ENCODE data around the gene ARID5B. TPM values are rescaled to one million over a fixed set of nuclear protein-coding genes. Genes with fewer than 3 reads are reported as not detected.

ARID5B gene
- total and polyA plus RNA-seq, 2 of the 4 experiments (the other 2 are of a cell fraction): 41.0 to 125 TPM

DNA sequence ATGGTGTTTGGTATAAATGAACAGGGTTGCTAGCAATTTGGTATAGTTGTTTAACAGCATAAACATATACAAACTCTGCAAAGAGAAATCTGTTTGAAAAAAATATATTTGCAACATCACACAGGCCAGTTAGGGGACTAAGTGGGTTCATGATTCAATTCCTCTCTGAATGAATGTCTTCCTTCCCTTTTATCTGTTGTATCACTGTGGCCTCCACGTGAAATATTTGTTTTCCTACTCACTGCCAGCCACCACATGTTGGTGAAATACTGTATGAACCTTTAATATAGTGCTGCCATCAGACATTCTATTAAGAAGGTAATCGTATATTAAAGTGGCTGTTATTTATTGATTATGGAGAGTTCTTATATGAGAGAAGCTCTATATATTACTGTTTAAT is 157.0 kb downstream of the ARID5B start:
- DNase-seq: no peak
- H4K91ac ChIP-seq (ENCODE audit: insufficient read depth, low read depth, low read length): no peak overlapping the region
- POLR2A ChIA-PET (ENCODE audit: unreplicated experiment): interaction anchor here (1.3 kb wide), 1 partner anchor 9 kb away, joined by 3 read pairs; no protein-coding TSS in a partner anchor
- H3K23ac ChIP-seq (ENCODE audit: low read depth, low read length): no peak overlapping the region
- no CpG with 5 or more reads among the region's 2 CpGs for WGBS, 2 experiments (ENCODE audit: extremely low coverage in 2 of 2, insufficient read length in 1 of 2)
- in situ Hi-C loops (cut with MboI; ENCODE audit: low sequenced_read_pairs) (no loop called here), intact Hi-C loops (cut with micrococcal nuclease) (loop anchor here (10.0 kb wide), 2 partner anchors 304 to 1244 kb away; no protein-coding TSS in a partner anchor), dilution Hi-C loops (cut with HindIII; ENCODE audit: low sequenced_read_pairs, unreplicated experiment) (no loop called here)
- H3K9ac ChIP-seq (ENCODE audit: low read depth, low read length): no peak overlapping the region
- no peak overlapping the region for H2BK20ac ChIP-seq (ENCODE audit: low read depth, low read length)
- peak overlapping the region; percentile 74 for H3K4me2 ChIP-seq (ENCODE audit: low read depth, low read length)
- H3K9me3 ChIP-seq (ENCODE audit: control insufficient read depth, insufficient read depth, low read length): no peaks in the 10 kb centered on the region
- CTCF ChIA-PET: no interaction called here
- ATAC-seq (ENCODE audit: low read depth): no peak
- H3K27me3 ChIP-seq (ENCODE audit: control insufficient read depth, insufficient read depth, low read length): no peaks in the 10 kb centered on the region
- no peak overlapping the region for H3K14ac ChIP-seq (replicated peaks; ENCODE audit: low read depth, low read length)
- H3K27ac ChIP-seq (ENCODE audit: insufficient read depth, low read length): peak overlapping the region; percentile 53; the same call in 1 of the 2 replicates
- no peak overlapping the region for H2BK15ac ChIP-seq (ENCODE audit: low read depth, low read length)
- no TSS peak for BruUV-seq (replicated peaks)
- no peak overlapping the region for H4K8ac ChIP-seq (ENCODE audit: low read depth in 2 of 2, low read length in 2 of 2)
- no peak overlapping the region for H2AK9ac ChIP-seq (replicated peaks; ENCODE audit: low read depth, low read length, poor library complexity)
- peaks cover 24% of the 10 kb centered on the region for H3K4me1 ChIP-seq (ENCODE audit: control insufficient read depth, insufficient read depth, low read length)
- no peak overlapping the region for H2BK120ac ChIP-seq (ENCODE audit: low read depth, low read length)
- H2AFZ ChIP-seq (replicated peaks; ENCODE audit: low read length, poor library complexity): no peak overlapping the region
- H4K5ac ChIP-seq (ENCODE audit: low read depth, low read length): no peak overlapping the region
- H2BK5ac ChIP-seq (ENCODE audit: low read depth, low read length, poor library complexity, severe bottlenecking): peak overlapping the region; percentile 58
- peaks cover 83% of the 10 kb centered on the region for H3K36me3 ChIP-seq (ENCODE audit: control insufficient read depth, insufficient read depth, low read length)
- H4K20me1 ChIP-seq (ENCODE audit: insufficient read depth, low read length): peaks cover 80% of the 10 kb centered on the region
- H3K79me1 ChIP-seq (ENCODE audit: low read depth in 1 of 2, low read length in 2 of 2): peaks cover 9 to 77% of the 10 kb centered on the region in 2 experiments
- 0 out of 2 replicates have a peak, but pooled peaks have one; percentile 21 for TF ChIP-seq MXI1 (IDR thresholded peaks at IDR 0.05; ENCODE audit: borderline replicate concordance, low read depth, low read length)
- TF ChIP-seq RCOR1 (IDR thresholded peaks at IDR 0.05; ENCODE audit: insufficient replicate concordance, low read length): no peak
- TF ChIP-seq NFE2L2 (IDR thresholded peaks at IDR 0.05; ENCODE audit: low read depth, low read length): no peak
- H3K56ac ChIP-seq (ENCODE audit: extremely low read depth, insufficient read depth, low read length): no peak overlapping the region
- H3K18ac ChIP-seq (ENCODE audit: low read depth, low read length): no peak overlapping the region; the same call in 1 of the 2 replicates
- H3K4ac ChIP-seq (ENCODE audit: low read depth, low read length): no peak overlapping the region
- H3K4me3 ChIP-seq (ENCODE audit: insufficient read depth, low read depth, low read length): no peak overlapping the region
- H3K9me1 ChIP-seq (ENCODE audit: insufficient read depth, low read length): peaks cover 14% of the 10 kb centered on the region
- H2AK5ac ChIP-seq (ENCODE audit: low read depth, low read length): no peak overlapping the region
